Stomach (tissue), 4 donors: ENCODE results near the gene OLA1.

Experiments used
- EP300 ChIP-seq: sonication (generic); formaldehyde crosslinking; IDR thresholded peaks from one replicate; pipeline ENCODE4 v1.6.1; 2017; ENCODE audit warnings: antibody characterized with exemption
- TF ChIP-seq, protein P1 (sequence below), 7 experiments: fragments of 450-650 bp in 4 of 7; fragments of 200-600 bp in 3 of 7; sonication (generic) in 3 of 7; IDR thresholded peaks; one replicate each; pipeline ENCODE4 v1.5.1; 2016 to 2019; ENCODE audit warnings: antibody characterized with exemption in 7 of 7, control low read depth in 2 of 7, mild to moderate bottlenecking in 1 of 7

DNA sequence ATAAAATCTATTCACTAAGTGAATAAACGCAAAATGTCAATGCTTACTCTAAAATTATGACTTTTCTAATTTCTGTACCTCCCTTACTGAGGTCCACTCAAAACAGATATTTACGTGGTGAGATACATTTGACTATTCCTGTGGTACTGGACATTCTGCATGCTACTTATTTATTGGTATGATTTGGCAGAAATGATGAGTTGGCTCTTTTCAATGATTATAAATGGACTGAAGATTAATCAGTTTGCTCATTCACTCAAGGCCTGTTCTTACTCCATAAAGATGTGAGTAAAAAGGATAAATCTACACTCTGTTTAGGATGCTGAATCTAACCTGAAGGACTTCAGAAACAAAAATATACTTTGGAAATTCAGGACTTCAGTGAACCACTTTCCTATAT is 98.8 kb downstream of the OLA1 start:
- TF ChIP-seq, protein P1, sequence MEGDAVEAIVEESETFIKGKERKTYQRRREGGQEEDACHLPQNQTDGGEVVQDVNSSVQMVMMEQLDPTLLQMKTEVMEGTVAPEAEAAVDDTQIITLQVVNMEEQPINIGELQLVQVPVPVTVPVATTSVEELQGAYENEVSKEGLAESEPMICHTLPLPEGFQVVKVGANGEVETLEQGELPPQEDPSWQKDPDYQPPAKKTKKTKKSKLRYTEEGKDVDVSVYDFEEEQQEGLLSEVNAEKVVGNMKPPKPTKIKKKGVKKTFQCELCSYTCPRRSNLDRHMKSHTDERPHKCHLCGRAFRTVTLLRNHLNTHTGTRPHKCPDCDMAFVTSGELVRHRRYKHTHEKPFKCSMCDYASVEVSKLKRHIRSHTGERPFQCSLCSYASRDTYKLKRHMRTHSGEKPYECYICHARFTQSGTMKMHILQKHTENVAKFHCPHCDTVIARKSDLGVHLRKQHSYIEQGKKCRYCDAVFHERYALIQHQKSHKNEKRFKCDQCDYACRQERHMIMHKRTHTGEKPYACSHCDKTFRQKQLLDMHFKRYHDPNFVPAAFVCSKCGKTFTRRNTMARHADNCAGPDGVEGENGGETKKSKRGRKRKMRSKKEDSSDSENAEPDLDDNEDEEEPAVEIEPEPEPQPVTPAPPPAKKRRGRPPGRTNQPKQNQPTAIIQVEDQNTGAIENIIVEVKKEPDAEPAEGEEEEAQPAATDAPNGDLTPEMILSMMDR (IDR thresholded peaks at IDR 0.05): no peak
- TF ChIP-seq EP300: no peak
